SH-SY5Y (cell line): ENCODE data around the gene ASL.

Experiments
- GATA2 ChIP-seq: IDR thresholded peaks from 2 replicates; pipeline ENCODE4 v1.6.1; 2011; ENCODE audit warnings: mild to moderate bottlenecking, low read depth, low read length
- GATA3 ChIP-seq: IDR thresholded peaks from 2 replicates; pipeline ENCODE4 v1.6.1; 2011; ENCODE audit warnings: low read depth, mild to moderate bottlenecking, low read length, moderate library complexity

DNA sequence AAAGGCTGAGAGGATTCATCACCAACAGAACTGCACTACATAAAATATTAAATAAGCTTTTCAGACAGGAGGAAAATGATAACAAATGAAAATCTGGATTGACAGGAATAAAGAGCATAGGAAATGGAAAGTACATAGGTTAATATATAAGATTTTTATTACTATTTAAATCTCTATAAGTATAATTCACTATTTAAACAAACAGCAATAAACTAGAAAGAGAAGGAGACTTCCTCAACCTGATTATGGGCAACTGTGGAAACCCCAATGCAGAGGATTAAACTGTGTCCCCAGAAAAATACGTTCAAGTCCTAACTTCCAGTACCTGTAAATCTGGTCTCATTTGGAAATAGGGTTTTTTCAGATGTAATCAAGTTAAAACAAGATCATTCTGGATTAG, 14.8 kb upstream of the ASL start:
- no peak for TF ChIP-seq GATA3
- TF ChIP-seq GATA2 = no peak
